Osteoblast (primary cell): ENCODE data around the gene LMAN2. TPM values are rescaled to one million over a fixed set of nuclear protein-coding genes. Genes with fewer than 3 reads are reported as not detected.

Experiments
- DNase-seq: peaks from one replicate; pipeline ENCODE4 v3.0.0; 2011; ENCODE audit warnings: low spot score, mixed read lengths; ENCODE audit not compliant: insufficient read length; ENCODE audit errors: missing footprints
- H2AFZ ChIP-seq: 2 replicates; pipeline ENCODE4 v1.6.0; 2011; ENCODE audit warnings: mild to moderate bottlenecking, low read length
- H3K27ac ChIP-seq: 2 replicates; pipeline ENCODE4 v1.5.1; 2011; ENCODE audit warnings: mild to moderate bottlenecking, low read depth, low read length, moderate library complexity
- H3K27me3 ChIP-seq: 2 replicates; pipeline ENCODE4 v1.6.0; 2012; ENCODE audit warnings: mild to moderate bottlenecking, control low read depth, inconsistent platforms, low read length, moderate library complexity; ENCODE audit not compliant: insufficient read depth
- H3K36me3 ChIP-seq: 2 replicates; pipeline ENCODE4 v1.5.1; 2011; ENCODE audit warnings: mild to moderate bottlenecking, low read length, control low read depth, moderate library complexity; ENCODE audit not compliant: insufficient read depth
- H3K4me1 ChIP-seq: 2 replicates; pipeline ENCODE4 v1.5.1; 2011; ENCODE audit warnings: mild to moderate bottlenecking, low read length, control low read depth, moderate library complexity; ENCODE audit not compliant: insufficient read depth
- H3K4me2 ChIP-seq: 2 replicates; pipeline ENCODE4 v1.6.0; 2011; ENCODE audit warnings: mild to moderate bottlenecking, low read length; ENCODE audit not compliant: insufficient read depth
- H3K4me3 ChIP-seq: fragments of 200-600 bp; sonication (generic); 3 replicates; pipeline ENCODE4 v1.5.1; 2012; ENCODE audit warnings: mild to moderate bottlenecking, low read length, inconsistent platforms; ENCODE audit not compliant: insufficient read depth
- H3K79me2 ChIP-seq: 2 replicates; pipeline ENCODE4 v1.6.0; 2012; ENCODE audit warnings: mild to moderate bottlenecking, low read length, control low read depth, inconsistent platforms; ENCODE audit not compliant: insufficient read depth
- H3K9me3 ChIP-seq: 2 replicates; pipeline ENCODE4 v1.5.1; 2011; ENCODE audit warnings: low read depth, low read length, control low read depth
- H4K20me1 ChIP-seq: 2 replicates; pipeline ENCODE4 v1.6.0; 2012; ENCODE audit warnings: mild to moderate bottlenecking, low read length, control low read depth; ENCODE audit not compliant: insufficient read depth
- total RNA-seq: library from RNA; depleted of rRNA; stranded (reverse); fragments of >200 nt; gene quantifications from 2 replicates; pipeline ENCODE4 v1.2.3, GENCODE V29; 2012
- TF ChIP-seq, protein P1 (sequence below): IDR thresholded peaks from 2 replicates; pipeline ENCODE4 v1.5.1; 2011; ENCODE audit warnings: mild to moderate bottlenecking, low read depth, low read length, moderate library complexity; ENCODE audit errors: extremely low read depth

Gene LMAN2
- total RNA-seq, 1 donor: 356 TPM

DNA sequence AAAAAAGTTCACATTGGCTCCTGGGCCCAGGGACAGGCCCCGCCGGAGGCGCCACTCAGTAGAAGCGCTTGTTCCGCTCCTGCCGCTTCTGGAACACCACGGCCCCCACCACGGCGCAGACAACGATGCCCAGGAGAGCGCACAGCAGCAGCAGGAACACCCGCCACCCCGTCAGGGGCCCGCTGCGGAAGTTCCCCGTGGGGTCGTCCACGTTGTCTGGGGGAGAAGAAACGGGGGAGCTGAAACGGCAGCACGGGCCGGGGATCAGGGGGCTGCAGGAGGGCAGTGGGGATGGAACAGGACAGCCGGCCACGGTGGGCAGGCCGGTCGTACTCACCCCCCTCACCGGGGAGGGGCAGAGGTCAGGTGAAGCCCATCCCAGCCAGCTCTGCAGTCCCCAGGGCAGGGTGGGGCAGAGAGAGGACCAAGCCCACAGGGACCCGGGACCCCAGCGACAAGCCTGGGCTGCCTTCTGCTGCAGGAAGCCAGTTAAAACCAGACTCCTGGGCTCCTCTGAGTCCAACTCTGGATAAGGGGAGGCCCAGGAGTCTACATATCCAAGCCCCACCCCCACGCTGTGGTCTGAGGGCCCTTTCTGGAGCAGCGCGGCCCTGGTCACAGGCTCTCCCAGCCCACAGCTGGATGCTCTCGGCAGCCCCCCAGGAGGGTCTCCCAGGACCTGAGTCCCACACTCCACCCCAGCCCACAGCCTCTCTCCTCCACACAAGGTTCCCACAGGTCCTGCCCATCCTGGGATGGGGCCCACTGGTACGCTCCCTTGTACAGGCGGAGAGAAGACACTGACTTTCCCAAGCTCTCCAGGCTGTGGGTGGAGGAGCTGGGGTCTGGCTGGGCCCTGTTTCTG lies 19.2 kb downstream of the LMAN2 start:
- H2AFZ ChIP-seq: no peak overlapping the region
- peaks cover 46% of the 10 kb centered on the region for H3K36me3 ChIP-seq
- no peak overlapping the region for H3K4me2 ChIP-seq
- peaks cover 8% of the 10 kb centered on the region for H4K20me1 ChIP-seq
- peaks cover 11% of the 10 kb centered on the region for H3K4me1 ChIP-seq
- peaks cover 5% of the 10 kb centered on the region for H3K79me2 ChIP-seq
- peak; percentile 58 for DNase-seq
- H3K27ac ChIP-seq: no peak overlapping the region
- H3K27me3 ChIP-seq: no peaks in the 10 kb centered on the region
- TF ChIP-seq, protein P1, sequence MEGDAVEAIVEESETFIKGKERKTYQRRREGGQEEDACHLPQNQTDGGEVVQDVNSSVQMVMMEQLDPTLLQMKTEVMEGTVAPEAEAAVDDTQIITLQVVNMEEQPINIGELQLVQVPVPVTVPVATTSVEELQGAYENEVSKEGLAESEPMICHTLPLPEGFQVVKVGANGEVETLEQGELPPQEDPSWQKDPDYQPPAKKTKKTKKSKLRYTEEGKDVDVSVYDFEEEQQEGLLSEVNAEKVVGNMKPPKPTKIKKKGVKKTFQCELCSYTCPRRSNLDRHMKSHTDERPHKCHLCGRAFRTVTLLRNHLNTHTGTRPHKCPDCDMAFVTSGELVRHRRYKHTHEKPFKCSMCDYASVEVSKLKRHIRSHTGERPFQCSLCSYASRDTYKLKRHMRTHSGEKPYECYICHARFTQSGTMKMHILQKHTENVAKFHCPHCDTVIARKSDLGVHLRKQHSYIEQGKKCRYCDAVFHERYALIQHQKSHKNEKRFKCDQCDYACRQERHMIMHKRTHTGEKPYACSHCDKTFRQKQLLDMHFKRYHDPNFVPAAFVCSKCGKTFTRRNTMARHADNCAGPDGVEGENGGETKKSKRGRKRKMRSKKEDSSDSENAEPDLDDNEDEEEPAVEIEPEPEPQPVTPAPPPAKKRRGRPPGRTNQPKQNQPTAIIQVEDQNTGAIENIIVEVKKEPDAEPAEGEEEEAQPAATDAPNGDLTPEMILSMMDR: no peak
- no peaks in the 10 kb centered on the region for H3K9me3 ChIP-seq
- H3K4me3 ChIP-seq: no peak overlapping the region

DNA sequence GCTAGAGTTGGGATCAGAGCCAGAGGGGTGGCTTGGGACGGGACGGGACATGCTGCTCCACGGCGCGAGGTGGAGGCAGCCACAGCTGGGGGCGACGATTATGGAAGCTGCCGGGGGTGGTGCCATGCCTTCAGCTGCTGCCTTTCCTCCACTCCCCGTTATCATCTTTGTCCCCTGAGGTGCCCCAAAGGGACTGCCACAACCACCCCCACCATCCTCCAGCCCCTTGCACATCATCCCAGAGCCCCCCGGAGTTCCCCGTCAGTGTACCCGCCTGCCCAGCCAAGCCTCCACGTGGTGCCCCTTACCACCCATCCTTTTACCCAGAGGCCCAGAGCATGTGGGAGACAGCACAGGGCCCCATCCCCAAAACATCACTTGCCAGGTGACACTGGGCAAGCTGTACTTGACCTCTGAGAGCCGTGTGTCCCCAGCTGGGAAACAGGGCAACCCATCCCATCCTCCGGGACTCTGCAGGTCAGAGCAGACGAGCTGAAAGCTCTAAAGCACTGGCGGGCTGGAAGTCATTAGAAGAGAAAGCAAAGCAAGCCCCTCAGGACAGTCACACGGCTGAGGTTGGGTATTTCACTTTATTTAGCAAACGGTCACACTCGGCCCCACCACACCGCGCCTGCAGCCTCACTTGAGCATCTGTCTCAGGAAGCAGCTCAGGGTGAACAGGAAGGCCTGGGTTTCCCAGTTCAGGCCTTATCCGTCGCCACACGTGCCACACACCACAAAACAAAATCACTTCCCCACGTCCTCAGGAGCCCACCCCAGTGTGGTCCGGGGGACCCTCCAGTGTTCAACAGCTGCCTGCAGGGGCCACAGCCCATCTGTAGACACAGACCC lies 20.3 kb downstream of the LMAN2 start:
- H3K4me2 ChIP-seq: no peak overlapping the region
- H3K4me3 ChIP-seq: no peak overlapping the region
- peak; percentile 60 for DNase-seq
- H4K20me1 ChIP-seq: peaks cover 8% of the 10 kb centered on the region
- TF ChIP-seq, protein P1: no peak
- H3K27me3 ChIP-seq: no peaks in the 10 kb centered on the region
- no peak overlapping the region for H2AFZ ChIP-seq
- peaks cover 42% of the 10 kb centered on the region for H3K36me3 ChIP-seq
- no peaks in the 10 kb centered on the region for H3K9me3 ChIP-seq
- peaks cover 14% of the 10 kb centered on the region for H3K4me1 ChIP-seq
- no peak overlapping the region for H3K27ac ChIP-seq
- H3K79me2 ChIP-seq: peaks cover 5% of the 10 kb centered on the region

DNA sequence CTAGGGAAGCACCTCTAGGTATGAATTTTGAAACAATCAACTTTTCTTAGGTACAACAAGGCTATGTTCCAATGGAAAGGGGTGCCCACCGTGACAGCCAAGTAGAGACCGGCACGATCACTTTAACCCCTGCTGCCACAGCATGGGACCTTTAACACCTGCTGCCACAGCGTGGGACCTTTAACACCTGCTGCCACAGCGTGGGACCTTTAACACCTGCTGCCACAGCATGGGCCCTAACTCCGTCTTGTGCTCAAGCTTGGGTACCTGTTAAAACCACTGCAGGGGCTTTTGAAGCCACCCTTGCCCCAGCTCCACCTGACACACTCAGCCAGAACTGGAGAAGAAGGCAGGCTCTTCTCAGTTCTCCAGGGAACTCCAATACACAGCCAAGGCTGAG lies 21.6 kb downstream of the LMAN2 start:
- H4K20me1 ChIP-seq: peaks cover 2% of the 10 kb centered on the region
- H3K4me1 ChIP-seq: peaks cover 19% of the 10 kb centered on the region
- no peak overlapping the region for H3K4me2 ChIP-seq
- no peaks in the 10 kb centered on the region for H3K9me3 ChIP-seq
- TF ChIP-seq, protein P1: no peak
- H2AFZ ChIP-seq: no peak overlapping the region
- H3K4me3 ChIP-seq: no peak overlapping the region
- no peak for DNase-seq
- H3K79me2 ChIP-seq: peaks cover 5% of the 10 kb centered on the region
- H3K27me3 ChIP-seq: no peaks in the 10 kb centered on the region
- H3K27ac ChIP-seq: no peak overlapping the region
- peaks cover 30% of the 10 kb centered on the region for H3K36me3 ChIP-seq
